Activated naive CD8-positive, alpha-beta T cell treated with anti-CD3 and anti-CD28 coated beads for 36 hours (primary cell): Measurements from ENCODE around the gene CDC42EP3. TPM values are rescaled to one million over a fixed set of nuclear protein-coding genes. Genes with fewer than 3 reads are reported as not detected.

ENCODE experiments used
- DNase-seq: peaks from one replicate; pipeline ENCODE4 v3.0.0; 2021
- H3K27ac Mint-ChIP-seq: one replicate; pipeline ENCODE4 v1.8.0; 2022; ENCODE audit warnings: mild to moderate bottlenecking, moderate library complexity, mixed read lengths
- H3K27me3 Mint-ChIP-seq: one replicate; pipeline ENCODE4 v1.8.0; 2022; ENCODE audit warnings: mild to moderate bottlenecking, mixed read lengths
- H3K36me3 Mint-ChIP-seq: one replicate; pipeline ENCODE4 v1.8.0; 2021; ENCODE audit warnings: mild to moderate bottlenecking, mixed read lengths
- H3K4me1 Mint-ChIP-seq: one replicate; pipeline ENCODE4 v1.8.0; 2021; ENCODE audit warnings: mixed read lengths
- H3K4me3 Mint-ChIP-seq: one replicate; pipeline ENCODE4 v1.8.0; 2022; ENCODE audit warnings: mild to moderate bottlenecking, moderate library complexity, mixed read lengths
- H3K9me3 Mint-ChIP-seq: one replicate; pipeline ENCODE4 v1.8.0; 2022; ENCODE audit warnings: mixed read lengths
- total RNA-seq, 2 experiments: library from RNA; stranded (reverse); gene quantifications; one replicate each; pipeline ENCODE4 v1.2.3, GENCODE V29; 2021

The CDC42EP3 gene
- total RNA-seq, 2 experiments from 2014 or later: 18.6 to 22.2 TPM

DNA sequence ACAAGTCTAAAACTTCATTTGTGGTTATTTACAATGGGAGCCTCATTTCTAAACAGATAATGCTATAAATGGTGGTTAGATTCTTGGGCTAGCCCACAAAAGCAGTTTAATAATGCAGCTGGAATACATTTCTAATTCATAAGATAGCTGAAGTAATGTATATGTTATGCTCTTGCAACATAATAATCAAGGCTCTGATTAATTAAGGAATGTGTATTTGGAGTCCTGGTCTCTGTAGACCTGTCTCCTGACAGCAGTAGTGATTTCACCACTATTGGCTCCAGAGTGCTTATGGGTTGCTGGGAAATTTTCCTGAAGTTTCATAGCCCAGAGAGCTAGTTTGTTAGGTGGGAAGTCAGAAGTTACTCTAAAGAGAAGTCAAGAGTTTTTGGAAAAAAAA, 21.3 kb upstream of the CDC42EP3 start:
- Mint-ChIP-seq H3K36me3 (no peaks in the 10 kb centered on the region), H3K4me3 (no peak overlapping the region), H3K9me3 (no peaks in the 10 kb centered on the region), H3K4me1 (no peaks in the 10 kb centered on the region), H3K27me3 (no peaks in the 10 kb centered on the region), H3K27ac (no peak overlapping the region)
- DNase-seq: no peak

DNA sequence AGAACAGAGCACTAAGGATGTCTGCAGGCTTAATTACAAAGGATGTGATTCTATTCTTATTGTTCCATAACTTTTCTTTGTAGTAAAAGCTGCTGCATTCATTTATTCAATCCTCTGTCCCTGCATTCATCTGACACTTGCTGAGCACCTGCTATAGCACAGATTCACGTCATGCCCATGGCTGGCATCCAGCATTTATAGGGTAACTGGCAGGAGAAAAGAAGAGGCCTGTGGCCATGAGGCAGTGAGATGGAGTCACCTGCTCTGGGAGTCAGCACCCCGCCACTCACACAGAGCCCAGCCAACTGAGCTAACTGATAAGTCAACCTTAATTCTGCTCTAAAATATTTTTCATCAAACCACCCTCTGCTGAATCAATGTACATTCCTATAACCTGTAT, 18.3 kb upstream of the CDC42EP3 start:
- Mint-ChIP-seq H3K4me3 (no peak overlapping the region), H3K4me1 (peaks cover 5% of the 10 kb centered on the region), H3K27me3 (no peaks in the 10 kb centered on the region), H3K9me3 (peaks cover 4% of the 10 kb centered on the region), H3K36me3 (no peaks in the 10 kb centered on the region), H3K27ac (no peak overlapping the region)
- DNase-seq: no peak

DNA sequence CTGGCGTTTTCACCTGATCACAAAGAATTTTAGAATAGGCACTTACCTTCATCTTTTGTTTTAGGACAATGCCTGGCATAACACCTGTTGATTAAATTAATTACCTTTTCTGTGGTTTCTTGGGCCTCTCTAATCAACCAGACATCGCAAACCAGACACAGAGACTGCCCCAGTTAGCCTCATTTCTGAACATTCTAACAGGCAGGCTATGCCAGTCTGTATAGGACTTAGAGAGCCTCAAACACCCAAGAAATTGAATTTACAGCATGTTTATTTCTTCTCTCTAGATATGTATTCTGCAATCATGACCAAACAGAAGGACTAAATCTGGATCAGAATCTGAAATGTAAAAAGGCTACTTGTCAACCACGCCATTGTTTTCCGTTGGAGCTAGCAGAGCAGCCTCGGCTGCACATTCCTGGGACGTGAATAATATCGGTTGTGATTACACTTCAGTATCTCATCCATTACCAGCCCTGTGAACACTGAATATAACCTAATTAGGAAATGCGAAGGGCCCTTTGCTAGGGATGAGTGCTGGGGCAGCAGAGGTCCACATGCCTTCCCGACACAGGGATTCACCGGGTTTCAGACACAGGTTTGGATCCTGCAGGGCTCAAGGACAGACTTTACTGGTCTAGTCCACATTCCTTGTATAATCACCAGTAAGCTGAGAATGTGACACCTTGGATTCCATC, 17.5 kb upstream of the CDC42EP3 start:
- H3K27me3 Mint-ChIP-seq: no peaks in the 10 kb centered on the region
- no peak overlapping the region for H3K27ac Mint-ChIP-seq
- peaks cover 10% of the 10 kb centered on the region for H3K4me1 Mint-ChIP-seq
- peaks cover 4% of the 10 kb centered on the region for H3K9me3 Mint-ChIP-seq
- no peak overlapping the region for H3K4me3 Mint-ChIP-seq
- H3K36me3 Mint-ChIP-seq: peaks cover 1% of the 10 kb centered on the region
- no peak for DNase-seq

DNA sequence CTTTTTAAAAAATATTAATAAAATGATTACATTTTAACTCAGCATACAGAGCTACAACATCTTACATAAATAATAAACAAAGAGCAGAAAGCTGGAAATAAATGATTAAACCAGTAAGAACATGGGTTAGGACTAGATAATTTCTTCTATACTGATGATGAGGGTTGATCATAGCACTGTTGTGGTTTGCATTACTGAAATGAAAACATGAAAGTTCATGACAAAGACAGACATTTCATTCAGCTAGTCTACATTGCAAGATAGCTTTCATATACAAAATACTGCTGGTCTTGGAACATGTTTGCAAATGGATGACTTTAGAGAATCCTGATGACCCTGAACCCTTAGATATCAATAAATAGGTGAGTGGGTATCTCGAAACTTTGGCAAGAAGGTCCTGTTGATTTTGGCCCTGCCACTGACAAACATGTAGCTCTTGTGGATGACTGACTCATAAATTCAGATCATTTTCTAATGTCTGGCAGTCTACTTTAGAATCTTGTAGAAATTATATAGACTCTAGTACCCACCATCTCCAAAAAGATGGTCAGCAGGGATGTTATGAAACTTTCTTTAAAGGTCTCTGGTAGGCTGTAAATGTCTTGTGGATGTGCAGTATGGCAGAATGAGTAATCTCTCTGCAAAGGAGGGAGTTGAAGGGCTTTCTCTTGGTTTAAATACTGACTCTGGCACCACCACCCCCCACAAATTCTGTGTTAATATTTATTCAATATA, 15.5 kb upstream of the CDC42EP3 start:
- Mint-ChIP-seq H3K27me3 (no peaks in the 10 kb centered on the region), H3K9me3 (peaks cover 14% of the 10 kb centered on the region), H3K36me3 (peaks cover 15% of the 10 kb centered on the region), H3K4me3 (no peak overlapping the region), H3K27ac (no peak overlapping the region), H3K4me1 (peaks cover 25% of the 10 kb centered on the region)
- no peak for DNase-seq

DNA sequence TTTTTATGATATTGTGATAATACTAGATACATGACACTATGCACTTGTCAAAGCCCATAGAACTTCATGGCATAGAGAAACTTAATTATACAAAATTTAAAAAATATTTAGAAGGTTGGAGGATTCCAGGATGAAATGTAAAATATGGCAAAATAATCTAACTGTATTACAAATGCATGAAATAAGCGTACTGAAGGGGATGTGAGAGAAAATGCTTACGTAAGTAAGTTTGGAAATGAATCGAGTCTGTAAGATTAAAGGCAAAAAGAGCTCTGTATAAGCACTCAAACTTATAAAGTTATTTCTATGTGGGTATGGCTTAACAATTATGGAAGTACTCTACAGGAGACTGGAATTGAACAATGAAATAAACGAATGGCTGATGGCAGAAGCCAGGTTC, 13.4 kb upstream of the CDC42EP3 start:
- no peak overlapping the region for H3K27ac Mint-ChIP-seq
- H3K36me3 Mint-ChIP-seq: peaks cover 15% of the 10 kb centered on the region
- no peaks in the 10 kb centered on the region for H3K27me3 Mint-ChIP-seq
- peaks cover 25% of the 10 kb centered on the region for H3K4me1 Mint-ChIP-seq
- DNase-seq: no peak
- peaks cover 20% of the 10 kb centered on the region for H3K9me3 Mint-ChIP-seq
- no peak overlapping the region for H3K4me3 Mint-ChIP-seq

DNA sequence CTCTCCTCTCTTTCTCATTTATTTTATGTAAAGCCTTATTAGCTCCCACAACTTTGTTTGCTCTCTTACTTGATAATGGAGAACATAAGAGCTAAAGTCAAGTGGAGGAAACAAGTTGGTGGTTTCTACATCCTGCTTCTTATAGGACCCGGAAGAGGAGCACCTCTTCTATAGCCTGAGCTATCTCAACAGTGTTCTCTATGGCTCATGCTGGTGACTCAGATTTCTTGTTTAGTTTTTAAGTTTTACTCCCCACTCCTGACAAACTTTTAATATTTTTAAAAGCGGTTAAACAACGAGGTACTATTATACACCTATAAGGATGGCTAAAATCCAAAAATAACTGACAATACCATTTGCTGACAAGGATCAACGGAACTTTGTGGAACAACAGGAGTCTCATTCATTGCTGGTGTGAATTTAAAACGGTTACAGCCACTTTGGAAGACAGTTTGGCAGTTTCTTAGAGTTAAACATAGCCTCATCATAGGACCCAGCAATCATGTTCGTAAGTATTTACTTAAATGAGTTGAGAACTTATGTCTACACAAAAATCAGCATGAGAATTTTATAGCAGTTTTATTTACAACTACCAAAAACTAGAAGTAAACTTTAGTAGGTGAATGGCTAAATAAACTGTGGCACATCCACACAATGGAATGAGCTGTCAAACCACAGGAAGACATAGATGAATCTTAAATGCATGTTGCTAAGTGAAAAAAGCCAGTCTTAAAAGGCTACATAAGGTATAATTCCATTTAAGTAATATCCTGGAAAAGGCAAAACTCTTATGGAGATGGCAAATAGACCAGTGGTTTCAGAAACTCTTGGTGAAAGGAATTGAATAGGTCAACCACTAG, 12.7 kb upstream of the CDC42EP3 start:
- Mint-ChIP-seq H3K4me1 (peaks cover 25% of the 10 kb centered on the region), H3K36me3 (peaks cover 15% of the 10 kb centered on the region), H3K27me3 (no peaks in the 10 kb centered on the region), H3K4me3 (no peak overlapping the region), H3K9me3 (peaks cover 20% of the 10 kb centered on the region), H3K27ac (peak overlapping the region; percentile 94)
- DNase-seq: no peak

DNA sequence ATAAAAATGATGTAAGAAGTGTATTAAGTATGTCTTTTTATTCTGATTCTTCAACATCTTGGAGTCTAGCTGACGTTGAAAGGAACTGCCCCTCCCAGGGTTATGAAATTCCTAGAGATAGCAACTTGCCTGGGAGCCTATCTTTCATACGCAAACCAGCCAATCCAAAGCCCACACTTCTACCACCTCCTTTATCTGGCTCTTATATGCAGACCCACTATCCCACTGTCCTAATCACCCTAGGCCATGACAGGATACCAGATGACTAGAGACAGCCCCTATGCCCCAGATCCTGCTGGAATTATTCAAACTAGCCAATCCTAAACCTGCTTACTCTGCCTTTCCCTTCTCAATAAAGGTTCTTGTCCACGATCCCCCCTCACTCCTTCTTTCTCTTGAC, 11.8 kb upstream of the CDC42EP3 start:
- H3K36me3 Mint-ChIP-seq: peaks cover 15% of the 10 kb centered on the region
- no peak for DNase-seq
- peaks cover 25% of the 10 kb centered on the region for H3K4me1 Mint-ChIP-seq
- H3K27me3 Mint-ChIP-seq: no peaks in the 10 kb centered on the region
- H3K9me3 Mint-ChIP-seq: peaks cover 20% of the 10 kb centered on the region
- no peak overlapping the region for H3K4me3 Mint-ChIP-seq
- H3K27ac Mint-ChIP-seq: peak overlapping the region; percentile 94

DNA sequence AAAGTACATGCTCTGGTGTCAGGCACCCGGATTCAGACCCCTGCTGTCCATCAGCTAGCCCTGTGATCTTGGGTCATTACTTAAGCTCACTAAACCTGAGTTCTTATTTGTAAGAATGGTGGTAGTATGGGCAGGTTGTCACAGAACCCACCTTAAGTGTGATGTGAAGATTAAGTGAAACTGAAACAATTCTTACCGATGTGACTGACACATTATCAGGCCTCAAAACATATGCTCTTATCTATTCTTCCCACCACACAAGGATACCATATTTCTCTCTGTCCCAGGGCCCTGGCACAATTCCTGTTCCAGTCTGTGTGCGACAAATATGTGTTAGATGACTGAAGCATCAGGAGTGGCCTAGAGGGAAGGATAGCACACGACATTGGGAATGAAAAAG, 11.0 kb upstream of the CDC42EP3 start:
- H3K36me3 Mint-ChIP-seq: peaks cover 15% of the 10 kb centered on the region
- DNase-seq: no peak
- peaks cover 20% of the 10 kb centered on the region for H3K9me3 Mint-ChIP-seq
- peak overlapping the region; percentile 40 for H3K4me3 Mint-ChIP-seq
- H3K27ac Mint-ChIP-seq: peak overlapping the region; percentile 78
- H3K4me1 Mint-ChIP-seq: peaks cover 25% of the 10 kb centered on the region
- no peaks in the 10 kb centered on the region for H3K27me3 Mint-ChIP-seq

DNA sequence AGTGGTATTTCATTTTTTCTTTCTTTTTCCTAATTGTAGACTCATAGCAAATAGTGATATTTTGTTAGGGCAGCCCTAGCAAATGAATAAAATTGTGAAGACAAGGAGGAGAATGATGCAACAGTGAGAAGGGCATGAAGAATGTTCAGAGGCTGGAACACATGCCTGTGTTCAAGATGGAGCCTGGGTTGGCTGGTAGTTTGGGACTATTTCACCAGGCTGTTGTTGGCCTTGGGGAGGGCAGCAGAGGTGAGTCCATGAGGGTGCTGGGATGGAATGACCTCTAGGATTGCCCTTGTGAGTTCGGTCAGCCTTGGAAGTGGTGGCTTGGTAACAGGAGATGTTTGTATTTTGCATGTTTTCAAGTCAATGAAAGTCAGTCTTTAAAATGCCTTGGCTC, 10.1 kb upstream of the CDC42EP3 start:
- H3K27ac Mint-ChIP-seq: no peak overlapping the region
- H3K4me3 Mint-ChIP-seq: no peak overlapping the region
- H3K4me1 Mint-ChIP-seq: peaks cover 20% of the 10 kb centered on the region

DNA sequence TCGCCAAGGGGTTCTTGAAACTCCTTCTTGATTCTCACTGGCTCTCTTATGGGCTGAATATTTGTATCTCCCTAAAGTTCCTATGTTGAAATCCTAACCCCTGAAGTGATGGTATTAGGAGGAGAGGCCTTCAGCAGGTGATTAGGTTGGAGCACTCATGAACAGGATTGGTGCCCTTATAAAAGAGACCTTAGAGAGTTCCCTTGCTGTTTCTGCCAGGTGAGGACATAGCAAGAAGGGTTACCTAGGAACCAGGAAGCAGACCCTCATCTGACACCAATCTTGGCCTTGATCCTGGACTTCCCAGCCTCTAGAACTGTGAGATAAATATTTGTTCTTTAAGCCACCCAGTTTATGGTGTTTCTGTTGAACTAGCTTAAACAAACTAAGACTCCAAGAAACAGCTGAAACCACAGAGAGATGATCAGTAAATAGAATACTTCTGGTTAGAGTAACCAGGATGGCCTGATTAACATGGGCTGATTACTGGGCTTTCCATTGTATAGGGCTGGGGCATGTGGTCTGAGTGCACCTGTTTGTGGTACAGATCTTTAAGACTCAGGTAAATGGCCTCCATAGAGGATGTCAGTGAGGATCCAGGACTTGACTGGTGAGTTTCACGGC, 7.7 kb upstream of the CDC42EP3 start:
- peaks cover 15% of the 10 kb centered on the region for H3K9me3 Mint-ChIP-seq
- no peak for DNase-seq
- peaks cover 31% of the 10 kb centered on the region for H3K4me1 Mint-ChIP-seq
- no peaks in the 10 kb centered on the region for H3K27me3 Mint-ChIP-seq
- no peak overlapping the region for H3K27ac Mint-ChIP-seq
- H3K4me3 Mint-ChIP-seq: no peak overlapping the region
- H3K36me3 Mint-ChIP-seq: peaks cover 15% of the 10 kb centered on the region

More for the DNA sequence above, 10.1 kb upstream of the CDC42EP3 start:
- DNase-seq: no peak
- H3K36me3 Mint-ChIP-seq: peaks cover 15% of the 10 kb centered on the region
- no peaks in the 10 kb centered on the region for H3K27me3 Mint-ChIP-seq
- H3K9me3 Mint-ChIP-seq: peaks cover 20% of the 10 kb centered on the region

DNA sequence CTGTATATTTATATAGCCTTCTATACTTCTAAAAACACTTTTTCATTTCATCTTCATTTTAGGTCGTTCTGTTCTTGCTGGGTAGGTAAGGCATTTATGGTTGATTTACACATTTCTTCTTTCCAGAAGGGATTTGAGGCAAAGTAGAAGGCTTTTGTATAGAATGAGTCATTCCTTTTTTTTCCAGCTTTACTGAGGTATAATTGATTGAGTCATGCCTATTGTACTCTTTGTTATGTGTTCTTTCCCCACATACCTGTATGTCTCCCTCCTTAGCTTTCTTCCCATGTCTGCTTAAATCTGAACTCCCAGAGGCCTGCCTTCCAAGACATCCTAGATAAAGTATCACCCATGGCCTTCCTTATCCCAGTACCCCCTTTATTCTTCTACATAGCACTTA, 4.8 kb upstream of the CDC42EP3 start:
- peaks cover 19% of the 10 kb centered on the region for H3K4me1 Mint-ChIP-seq
- DNase-seq: no peak

DNA sequence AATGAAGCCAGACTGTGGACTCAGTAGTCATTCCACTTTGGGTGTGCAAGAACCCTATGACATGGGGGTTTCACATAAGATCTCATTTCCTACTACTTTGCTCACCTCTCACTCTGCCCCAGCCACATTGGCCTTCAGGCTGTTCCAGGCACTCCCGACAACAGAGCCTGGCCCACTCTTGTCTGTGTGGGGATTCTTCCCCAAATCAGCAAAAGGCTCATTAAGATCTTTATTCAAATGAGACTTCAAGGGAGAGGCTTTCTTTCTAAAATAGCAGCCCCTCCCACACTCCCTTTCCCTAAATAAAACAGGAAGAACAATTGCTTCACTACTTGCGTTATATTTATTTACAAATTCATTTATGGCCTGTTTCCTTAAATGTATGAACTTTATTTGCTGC, 3.5 kb upstream of the CDC42EP3 start:
- Mint-ChIP-seq H3K4me1 (peaks cover 23% of the 10 kb centered on the region), H3K27me3 (no peaks in the 10 kb centered on the region), H3K36me3 (peaks cover 4% of the 10 kb centered on the region), H3K4me3 (no peak overlapping the region), H3K9me3 (no peaks in the 10 kb centered on the region), H3K27ac (no peak overlapping the region)
- DNase-seq: no peak

More for the DNA sequence above, 4.8 kb upstream of the CDC42EP3 start:
- Mint-ChIP-seq H3K36me3 (no peaks in the 10 kb centered on the region), H3K9me3 (peaks cover 5% of the 10 kb centered on the region), H3K4me3 (no peak overlapping the region), H3K27ac (no peak overlapping the region), H3K27me3 (no peaks in the 10 kb centered on the region)

DNA sequence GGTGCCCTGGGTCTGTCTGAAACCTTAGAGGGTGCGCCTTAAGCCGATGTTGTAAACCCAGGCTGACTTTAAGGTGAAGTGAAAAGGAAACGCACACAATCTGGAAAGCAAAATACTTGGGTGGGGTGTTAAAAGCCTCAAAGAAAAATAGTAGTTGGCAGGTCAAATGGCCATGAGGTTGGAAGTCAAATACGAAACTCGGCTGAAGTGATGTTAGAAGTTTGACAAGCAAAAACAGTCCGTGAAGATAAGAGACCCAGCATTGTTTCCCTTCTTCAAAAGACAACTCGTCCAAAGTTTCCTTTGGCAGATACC, 1.4 kb upstream of the CDC42EP3 start:
- H3K4me1 Mint-ChIP-seq: peaks cover 42% of the 10 kb centered on the region

DNA sequence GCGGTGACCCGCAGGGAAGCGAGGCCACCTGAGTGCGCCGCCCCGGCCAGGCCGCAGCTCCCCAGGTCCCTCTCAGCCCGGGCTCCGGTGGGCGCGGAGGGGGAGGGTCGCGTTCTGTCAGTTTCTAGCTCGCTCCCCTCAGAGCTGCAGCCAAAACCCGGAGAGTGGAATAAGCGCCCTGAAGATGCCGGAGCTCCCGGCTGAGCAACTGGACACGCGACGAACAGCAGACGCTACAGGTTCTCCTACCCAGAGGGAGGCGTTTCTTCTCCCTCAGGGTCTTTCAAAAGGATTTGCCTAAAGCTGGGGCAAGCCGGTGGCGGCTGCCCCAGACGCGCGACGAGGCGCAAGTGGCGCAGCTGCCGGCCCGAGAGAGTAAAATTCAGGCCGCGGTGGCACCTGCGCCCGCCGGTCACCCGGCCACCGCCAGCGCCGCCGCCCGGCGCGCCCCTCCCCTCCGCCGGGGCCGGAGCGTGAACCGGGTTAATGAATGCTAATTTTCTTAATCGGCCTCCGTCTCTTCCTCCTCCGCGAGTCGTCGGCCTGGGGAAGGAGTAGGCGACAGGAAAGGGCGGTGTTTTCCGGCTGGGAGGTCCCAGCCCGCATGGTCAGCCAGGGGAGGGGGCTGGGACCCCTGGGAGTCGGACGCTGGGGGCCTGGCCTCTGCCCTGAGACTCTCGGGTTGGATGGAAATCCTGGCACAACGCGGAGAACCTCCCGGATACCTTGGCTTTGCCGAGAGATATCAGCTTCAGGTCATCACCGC, 845 bp upstream of the CDC42EP3 start:
- H3K9me3 Mint-ChIP-seq: no peaks in the 10 kb centered on the region
- no peaks in the 10 kb centered on the region for H3K27me3 Mint-ChIP-seq
- DNase-seq: peak; percentile 74
- H3K4me3 Mint-ChIP-seq: peak overlapping the region; percentile 79
- peak overlapping the region; percentile 74 for H3K27ac Mint-ChIP-seq
- H3K4me1 Mint-ChIP-seq: peaks cover 45% of the 10 kb centered on the region
- peaks cover 12% of the 10 kb centered on the region for H3K36me3 Mint-ChIP-seq

More for the DNA sequence above, 1.4 kb upstream of the CDC42EP3 start:
- no peaks in the 10 kb centered on the region for H3K27me3 Mint-ChIP-seq
- peak overlapping the region; percentile 72 for H3K4me3 Mint-ChIP-seq
- peak overlapping the region; percentile 47 for H3K27ac Mint-ChIP-seq
- H3K36me3 Mint-ChIP-seq: peaks cover 12% of the 10 kb centered on the region
- no peak for DNase-seq
- H3K9me3 Mint-ChIP-seq: no peaks in the 10 kb centered on the region
